CD4-positive, alpha-beta T cell treated with Interleukin-17A for 4 hours (primary cell): ENCODE data around the gene MIEF1.

Source experiments
- DNase-seq: peaks from one replicate; pipeline ENCODE4 v3.0.0-alpha.2; 2020; ENCODE audit warnings: mixed read lengths

Gene MIEF1

GRCh38 chr22:39502109-39502788 lies at the start of gene MIEF1:
Gene MIEF1 (plus strand): TSS chr22:39502290. CDS start chr22:39511295, 9,005 bp downstream.
- peak; percentile 95 for DNase-seq

GRCh38 chr22:39452740-39453040 lies 49.4 kb upstream of the MIEF1 start:
- no peak for DNase-seq

- DNase-seq, result no peak
Observed at GRCh38 chr22:39453765-39454378, 48.2 kb upstream of the MIEF1 start.

GRCh38 chr22:39454385-39454871 lies 47.7 kb upstream of the MIEF1 start:
- DNase-seq, result no peak

- DNase-seq, result no peak
Observed at GRCh38 chr22:39456522-39457197, 45.4 kb upstream of the MIEF1 start, which contains the start of gene MGAT3. Gene MGAT3 (plus strand): TSS chr22:39457012. CDS start chr22:39487348, 30,336 bp downstream.

DNA sequence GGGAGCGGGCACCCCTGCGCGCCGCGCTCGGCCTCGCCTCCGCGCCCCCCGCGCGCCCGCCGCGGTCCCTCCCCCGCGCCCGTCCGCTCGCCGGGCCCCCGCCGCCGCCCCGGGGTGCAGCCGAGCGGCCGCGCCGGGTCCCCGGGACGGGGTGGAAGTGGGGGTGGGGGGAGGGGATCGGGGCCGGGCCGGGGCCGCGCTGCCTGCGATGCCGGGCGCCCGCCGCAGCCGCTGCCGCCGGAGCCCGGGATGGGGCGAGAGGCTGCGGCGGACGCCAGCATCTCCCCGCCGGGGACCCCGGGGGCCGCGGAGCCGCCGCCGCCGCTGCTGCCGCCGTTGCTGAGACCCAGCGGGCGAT lies 44.9 kb upstream of the MIEF1 start:
- peak; percentile 26 for DNase-seq

DNA sequence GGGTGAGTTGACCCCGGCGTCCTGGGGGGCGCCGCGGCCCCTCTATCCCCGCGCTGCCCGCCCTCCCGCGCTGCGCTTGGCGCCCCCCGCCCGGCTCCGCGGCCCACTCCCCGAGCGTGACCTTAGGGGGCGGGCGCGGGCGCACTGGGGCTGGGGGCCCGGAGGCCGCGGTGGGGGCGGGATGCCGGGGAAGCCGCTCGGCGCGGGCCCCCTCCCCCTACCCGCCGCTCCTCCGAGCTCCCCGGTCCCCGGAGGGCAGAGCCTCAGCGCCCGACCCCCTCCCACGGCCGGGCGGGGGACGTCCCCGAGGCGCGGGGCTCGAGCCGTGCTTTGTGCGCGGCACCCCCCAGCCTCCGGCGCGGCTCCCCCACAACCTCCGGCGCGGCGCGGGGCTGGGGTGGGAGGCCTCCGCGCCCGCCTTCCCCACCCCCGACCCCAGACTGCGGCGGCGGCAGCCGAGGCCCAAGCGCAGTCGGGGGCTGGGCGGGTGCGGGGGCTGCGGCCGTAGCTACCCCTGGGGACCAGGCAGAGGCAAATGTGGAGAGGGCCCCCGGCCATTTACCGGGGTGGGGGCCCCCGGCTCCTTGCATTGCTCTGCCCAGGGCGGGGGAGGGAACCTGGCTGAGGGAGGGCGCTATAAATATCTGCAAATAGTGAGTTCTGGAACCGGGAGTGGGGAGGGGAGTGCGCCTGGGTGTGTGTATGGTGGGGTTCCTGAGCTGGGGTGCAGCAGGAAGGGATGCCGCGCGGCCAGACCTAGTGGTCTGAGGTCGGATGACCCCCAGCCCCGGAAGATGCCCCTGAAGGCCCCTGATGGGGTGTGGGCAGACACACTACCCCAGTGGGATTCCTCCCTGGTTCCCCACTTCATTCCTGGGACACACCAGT lies 44.3 kb upstream of the MIEF1 start:
- no peak for DNase-seq

DNA sequence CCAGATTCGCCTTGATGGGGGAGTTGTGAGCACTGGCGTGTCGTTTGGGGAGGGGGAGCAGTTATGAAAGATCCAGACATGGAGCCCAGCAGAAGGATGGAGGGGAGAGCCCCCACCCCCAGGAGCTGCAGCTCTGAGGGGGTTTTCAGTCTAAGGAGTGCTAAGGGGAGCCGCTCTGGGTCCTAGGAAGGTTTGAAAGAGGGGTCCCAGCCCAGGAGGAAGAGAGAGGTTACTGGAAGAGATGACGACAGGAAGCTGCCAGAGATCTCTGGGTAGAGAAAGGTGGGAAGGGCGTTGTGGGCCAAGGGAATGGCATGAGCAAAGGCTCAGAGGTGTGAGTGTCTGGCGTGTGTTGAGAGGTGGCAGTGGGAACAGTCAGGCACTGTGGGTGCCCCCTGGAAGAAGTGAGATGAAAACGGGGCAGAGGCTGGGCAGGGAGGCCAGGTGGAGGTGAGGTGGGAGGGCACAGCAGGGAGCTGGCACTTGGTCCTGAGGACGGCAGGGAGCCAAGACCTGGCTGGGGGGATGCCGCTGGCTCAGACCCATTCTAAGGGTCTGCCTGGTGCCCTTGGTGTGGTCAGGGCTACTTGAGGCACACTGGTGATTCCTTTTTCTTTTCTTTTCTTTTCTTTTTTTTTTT lies 43.5 kb upstream of the MIEF1 start:
- DNase-seq, result no peak

DNA sequence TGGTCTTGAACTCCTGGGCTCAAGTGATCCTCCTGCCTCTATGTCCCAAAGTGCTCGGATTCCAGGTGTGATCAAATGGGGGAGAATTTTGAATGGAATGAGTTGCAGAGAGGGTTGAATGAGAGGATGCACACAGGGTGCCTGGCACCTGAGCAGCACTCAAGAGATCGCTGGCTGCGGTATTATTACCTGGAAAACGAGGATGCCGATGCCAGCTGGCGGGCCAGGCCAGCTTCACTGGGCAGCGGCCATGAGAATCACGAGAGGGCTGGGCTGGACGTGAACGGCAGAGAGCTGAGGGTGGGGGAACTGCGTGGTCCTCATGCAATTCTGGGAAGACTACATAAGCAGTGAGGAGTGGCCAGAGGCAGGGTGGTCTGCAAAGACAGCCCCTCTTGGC lies 42.4 kb upstream of the MIEF1 start:
- DNase-seq, result no peak

- no peak for DNase-seq
Observed at GRCh38 chr22:39462443-39463221, 39.5 kb upstream of the MIEF1 start.

DNA sequence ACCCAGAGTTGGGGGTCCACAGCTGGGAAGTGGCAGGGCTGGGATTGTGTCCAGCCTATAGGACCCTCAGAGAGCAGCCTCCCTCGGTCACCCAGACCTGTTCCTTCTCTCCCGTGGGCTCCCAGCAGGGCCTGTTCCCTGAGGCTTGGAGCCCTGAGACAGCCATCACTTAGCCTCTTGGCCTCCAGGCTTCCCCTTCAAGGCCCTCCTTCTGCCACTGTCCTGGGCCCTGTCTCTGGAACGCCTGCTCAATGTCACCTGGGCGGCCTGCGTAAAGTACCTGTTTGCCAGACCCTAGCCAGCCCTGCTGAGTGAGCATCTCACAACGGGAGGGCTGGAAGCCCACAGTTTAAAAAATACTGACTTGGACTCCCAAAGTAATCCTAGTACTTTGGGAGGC lies 38.8 kb upstream of the MIEF1 start:
- DNase-seq, result no peak

- no peak for DNase-seq
Observed at GRCh38 chr22:39463931-39464390, 38.1 kb upstream of the MIEF1 start.

GRCh38 chr22:39466228-39467006 lies 35.7 kb upstream of the MIEF1 start:
- no peak for DNase-seq

GRCh38 chr22:39467390-39467895 lies 34.6 kb upstream of the MIEF1 start:
- DNase-seq, result no peak

DNA sequence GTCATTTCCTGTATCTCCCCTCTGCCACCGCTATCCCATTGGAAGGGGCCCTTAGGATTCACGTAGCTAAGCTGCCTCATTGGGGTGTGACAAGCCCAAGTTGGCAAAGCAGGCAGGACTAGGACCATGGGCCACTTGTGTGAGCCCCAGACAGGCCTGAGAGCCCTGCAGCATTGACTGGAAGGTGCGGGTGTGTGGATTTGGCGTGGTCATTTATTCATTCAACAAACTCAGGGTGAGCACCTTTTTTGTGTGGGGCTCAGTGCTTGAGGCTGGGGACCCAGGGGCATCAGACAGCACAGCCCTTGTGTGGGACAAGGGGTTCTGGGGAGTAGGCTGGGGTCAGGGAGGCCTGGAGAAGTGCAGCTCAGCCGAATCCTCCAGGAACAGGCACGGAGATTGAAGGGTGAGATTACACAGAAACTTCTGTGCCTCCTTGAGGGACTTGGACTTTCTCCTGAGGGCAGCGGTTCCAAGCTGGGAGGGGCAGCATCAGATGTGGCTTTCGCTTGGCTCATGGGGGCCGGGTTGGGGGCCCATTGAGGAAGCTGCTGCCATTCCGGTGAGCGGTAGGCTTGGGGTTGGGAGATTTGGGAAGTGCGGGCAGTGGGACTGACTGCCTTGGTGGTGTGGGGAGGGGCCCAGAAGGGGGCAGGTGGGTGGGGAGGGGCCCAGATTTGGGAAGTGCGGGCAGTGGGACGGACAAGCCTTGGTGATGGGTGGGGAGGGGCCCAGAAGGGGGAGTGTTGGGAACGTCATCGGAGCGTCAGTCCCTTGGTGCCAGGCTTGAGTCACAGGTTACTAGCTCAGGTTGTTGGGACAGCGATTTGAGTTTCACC lies 33.4 kb upstream of the MIEF1 start:
- DNase-seq, result no peak

GRCh38 chr22:39469326-39469680 lies 32.8 kb upstream of the MIEF1 start:
- no peak for DNase-seq

GRCh38 chr22:39469681-39470450 lies 32.2 kb upstream of the MIEF1 start:
- no peak for DNase-seq

DNA sequence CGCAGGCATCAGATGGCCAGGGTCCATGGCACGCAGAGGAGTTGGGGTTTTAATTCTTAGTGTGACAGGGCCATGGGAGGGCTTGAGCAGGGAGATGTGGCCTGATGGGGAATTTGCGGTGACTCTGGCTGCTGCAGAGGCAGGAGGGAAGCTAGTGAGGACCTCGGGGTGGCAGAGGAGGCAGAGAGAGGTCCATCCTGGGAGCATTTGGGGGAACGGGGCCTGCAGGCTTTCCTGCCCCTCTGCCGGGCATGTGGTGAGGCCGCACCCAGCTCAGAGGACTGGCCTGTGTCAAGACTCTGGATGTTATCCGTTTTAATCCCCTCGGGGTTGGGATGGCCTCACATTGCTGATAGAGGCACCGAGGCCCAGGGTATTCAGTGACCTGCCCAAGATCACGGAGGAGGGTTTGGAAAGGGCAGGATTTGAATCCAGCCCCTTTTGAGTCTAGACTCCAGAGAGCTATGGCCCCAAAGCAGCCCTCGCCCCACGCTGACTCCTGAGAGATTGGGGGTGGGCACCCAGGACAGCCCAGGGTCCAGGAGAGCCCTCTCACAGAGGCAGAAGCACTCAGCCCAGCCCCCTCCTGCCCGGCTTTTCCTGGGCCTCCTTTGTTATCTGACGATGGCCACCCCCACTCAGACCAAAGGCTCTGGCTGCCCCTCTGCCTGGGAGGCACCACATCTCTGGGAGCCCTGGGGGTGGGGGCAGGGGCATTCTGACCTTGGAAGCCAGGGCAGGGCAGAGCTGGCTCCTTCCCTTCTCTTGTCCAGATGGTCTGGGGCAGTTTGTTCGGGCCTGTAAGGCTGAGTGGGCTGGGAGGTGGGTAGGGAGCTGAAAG lies 31.4 kb upstream of the MIEF1 start:
- no peak for DNase-seq
